Measurements from ENCODE around the gene RAPGEF1.

Gene RAPGEF1

GRCh38 chr9:131676431-131676972 is 63.4 kb downstream of the RAPGEF1 start:
- Histone ChIP-seq H3K9me3 (ENCODE audit: control insufficient read depth, insufficient read depth, low read depth, low read length) (peaks cover 5% of the 10 kb centered on the region; the same call in 1 of the 2 replicates), H3K27ac (ENCODE audit: low read depth, low read length) (peak overlapping the region; percentile 88; the same call in 1 of the 2 replicates), H3K27me3 (ENCODE audit: control insufficient read depth, insufficient read depth, low read length) (no peaks in the 10 kb centered on the region), H3K4me1 (ENCODE audit: control insufficient read depth, insufficient read depth, low read length) (peaks cover 82% of the 10 kb centered on the region), H3K9ac (ENCODE audit: low read length) (peak overlapping the region; percentile 41), H3K4me3 (ENCODE audit: low read depth, low read length) (peak overlapping the region; percentile 45; the same call in 1 of the 2 replicates), H3K36me3 (ENCODE audit: control insufficient read depth, insufficient read depth, low read length) (no peaks in the 10 kb centered on the region)

DNA sequence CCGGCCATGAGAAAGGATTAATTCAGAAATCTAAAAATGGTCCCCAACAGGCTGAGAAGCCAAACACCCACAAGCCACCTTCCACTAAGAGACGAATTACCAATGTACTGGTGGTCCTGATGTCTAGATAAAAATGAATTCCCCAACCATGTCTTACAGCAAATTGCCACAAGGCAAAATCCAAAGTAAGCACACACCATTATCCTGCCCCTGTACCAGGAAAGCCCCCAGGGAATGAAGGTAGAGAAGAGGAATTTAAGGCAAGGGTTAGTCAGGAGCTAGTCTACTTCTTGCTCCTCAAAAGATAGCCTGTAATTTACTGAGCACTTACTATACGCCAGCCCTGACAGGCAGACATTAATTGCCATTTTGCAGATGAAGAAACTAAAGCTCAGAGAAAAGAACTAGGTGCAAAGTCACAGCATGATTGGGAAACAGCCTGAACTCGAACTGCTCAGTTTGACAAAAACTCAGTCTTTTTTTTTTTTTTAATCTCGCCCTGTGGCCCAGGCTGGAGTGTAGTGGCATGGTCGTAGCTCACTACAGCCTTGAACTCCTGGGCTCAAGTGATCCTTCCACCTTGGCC is 64.3 kb downstream of the RAPGEF1 start:
- Histone ChIP-seq H3K27me3 (ENCODE audit: control insufficient read depth, insufficient read depth, low read length) (no peaks in the 10 kb centered on the region), H3K9ac (ENCODE audit: low read length) (peak overlapping the region; percentile 41), H3K9me3 (ENCODE audit: control insufficient read depth, insufficient read depth, low read depth, low read length) (no peaks in the 10 kb centered on the region; the same call in 1 of the 2 replicates), H3K4me1 (ENCODE audit: control insufficient read depth, insufficient read depth, low read length) (peaks cover 92% of the 10 kb centered on the region), H3K27ac (ENCODE audit: low read depth, low read length) (peak overlapping the region; percentile 88; the same call in 1 of the 2 replicates), H3K4me3 (ENCODE audit: low read depth, low read length) (peak overlapping the region; percentile 45; the same call in 1 of the 2 replicates), H3K36me3 (ENCODE audit: control insufficient read depth, insufficient read depth, low read length) (no peaks in the 10 kb centered on the region)

DNA sequence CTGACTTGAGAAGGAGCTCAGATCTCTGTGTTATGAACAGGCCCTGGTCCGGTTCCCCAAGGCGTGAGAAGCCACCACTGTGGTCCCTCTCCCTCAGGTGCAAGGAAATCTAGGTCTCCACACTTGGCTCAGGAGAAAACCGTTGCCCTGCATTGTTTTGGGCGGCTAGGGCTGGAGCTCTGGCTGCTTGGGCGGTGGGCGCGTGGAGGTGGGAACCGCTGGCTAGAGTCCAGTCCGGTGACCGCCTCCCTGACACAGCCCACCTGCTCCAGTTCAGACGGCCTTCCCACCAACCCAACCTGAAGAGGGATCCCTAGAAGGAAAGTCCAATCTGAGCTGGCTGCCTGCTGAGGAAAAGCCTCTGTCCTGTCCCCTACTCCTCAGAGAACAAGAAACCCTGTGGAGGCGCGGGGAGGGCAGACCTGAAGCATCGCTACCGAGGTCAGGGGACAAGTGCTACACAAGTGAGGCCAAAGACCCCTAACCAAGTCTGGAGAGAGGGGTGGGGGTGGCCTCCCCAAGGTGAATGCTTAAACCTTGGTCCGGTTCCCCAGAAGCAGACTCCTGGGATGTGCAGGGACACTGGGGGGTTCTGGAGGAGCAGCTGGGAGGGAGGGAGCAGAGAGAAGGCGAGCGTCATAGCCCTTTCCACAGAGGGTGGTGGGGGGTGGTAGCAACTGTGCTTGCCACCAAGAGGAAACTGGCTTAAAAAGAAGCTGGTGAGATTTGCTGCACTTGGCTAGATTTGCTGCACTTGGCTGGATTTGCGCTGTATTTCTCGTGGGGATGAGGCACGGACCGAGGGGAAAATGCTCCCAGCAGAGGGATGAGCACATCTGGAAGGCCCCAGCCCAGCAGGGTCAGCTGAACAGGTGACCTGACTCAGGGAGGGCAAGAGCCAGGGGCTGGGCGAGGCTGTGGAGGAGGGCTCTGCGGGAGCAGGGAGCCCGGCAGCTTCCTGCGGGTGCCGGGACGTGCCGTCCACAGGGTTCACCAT is 65.2 kb downstream of the RAPGEF1 start:
- Histone ChIP-seq H3K27me3 (ENCODE audit: control insufficient read depth, insufficient read depth, low read length) (no peaks in the 10 kb centered on the region), H3K9me3 (ENCODE audit: control insufficient read depth, insufficient read depth, low read depth, low read length) (no peaks in the 10 kb centered on the region), H3K36me3 (ENCODE audit: control insufficient read depth, insufficient read depth, low read length) (no peaks in the 10 kb centered on the region), H3K4me3 (ENCODE audit: low read depth, low read length) (peak overlapping the region; percentile 45), H3K4me1 (ENCODE audit: control insufficient read depth, insufficient read depth, low read length) (peaks cover 96% of the 10 kb centered on the region), H3K27ac (ENCODE audit: low read depth, low read length) (peak overlapping the region; percentile 88), H3K9ac (ENCODE audit: low read length) (peak overlapping the region; percentile 39)

DNA sequence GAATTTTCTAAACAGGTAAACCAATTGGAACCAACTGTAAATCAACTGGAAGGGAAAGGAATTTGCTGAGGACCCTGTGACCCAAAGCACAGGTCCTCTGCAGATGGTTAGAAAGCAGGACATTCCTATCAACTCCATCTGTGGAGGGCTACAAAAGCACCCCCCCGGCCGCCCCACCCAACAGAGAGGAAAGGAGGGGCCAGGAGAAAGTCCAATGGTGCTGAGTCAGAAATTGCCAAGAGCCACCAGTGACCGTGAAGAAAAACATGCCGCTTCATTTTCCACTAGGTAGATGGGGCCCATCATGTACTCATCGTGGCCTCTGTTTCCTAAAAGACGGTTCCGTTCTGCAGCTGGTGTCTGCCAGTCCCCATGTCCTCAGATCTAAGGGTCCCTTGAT is 66.3 kb downstream of the RAPGEF1 start:
- Histone ChIP-seq H3K9me3 (ENCODE audit: control insufficient read depth, insufficient read depth, low read depth, low read length) (no peaks in the 10 kb centered on the region), H3K4me1 (ENCODE audit: control insufficient read depth, insufficient read depth, low read length) (peaks cover 96% of the 10 kb centered on the region), H3K4me3 (ENCODE audit: low read depth, low read length) (no peak overlapping the region), H3K9ac (ENCODE audit: low read length) (no peak overlapping the region), H3K27me3 (ENCODE audit: control insufficient read depth, insufficient read depth, low read length) (no peaks in the 10 kb centered on the region), H3K27ac (ENCODE audit: low read depth, low read length) (no peak overlapping the region), H3K36me3 (ENCODE audit: control insufficient read depth, insufficient read depth, low read length) (no peaks in the 10 kb centered on the region)

DNA sequence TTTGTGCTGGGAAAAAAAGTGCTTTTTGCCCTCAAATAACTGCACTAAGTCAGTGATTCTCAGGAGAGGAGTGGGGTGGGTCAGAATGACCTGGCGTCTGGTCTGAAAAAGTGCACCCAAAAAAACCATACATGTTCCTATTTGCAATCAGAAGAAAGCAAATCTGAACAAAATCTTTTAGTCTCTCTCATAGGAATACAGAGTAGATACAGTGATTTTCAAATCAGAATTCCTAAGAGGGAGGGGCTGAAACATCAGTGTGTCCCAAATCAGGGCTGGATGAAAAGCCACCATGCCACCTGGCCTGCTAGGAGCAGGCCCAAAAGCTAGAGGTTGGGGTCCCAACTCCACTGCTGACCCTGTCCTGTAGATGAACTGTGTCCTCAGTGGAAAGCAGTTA is 66.8 kb downstream of the RAPGEF1 start:
- Histone ChIP-seq H3K36me3 (ENCODE audit: control insufficient read depth, insufficient read depth, low read length) (no peaks in the 10 kb centered on the region), H3K9me3 (ENCODE audit: control insufficient read depth, insufficient read depth, low read depth, low read length) (no peaks in the 10 kb centered on the region), H3K27me3 (ENCODE audit: control insufficient read depth, insufficient read depth, low read length) (no peaks in the 10 kb centered on the region), H3K9ac (ENCODE audit: low read length) (no peak overlapping the region), H3K4me1 (ENCODE audit: control insufficient read depth, insufficient read depth, low read length) (peaks cover 95% of the 10 kb centered on the region), H3K27ac (ENCODE audit: low read depth, low read length) (no peak overlapping the region), H3K4me3 (ENCODE audit: low read depth, low read length) (no peak overlapping the region)

DNA sequence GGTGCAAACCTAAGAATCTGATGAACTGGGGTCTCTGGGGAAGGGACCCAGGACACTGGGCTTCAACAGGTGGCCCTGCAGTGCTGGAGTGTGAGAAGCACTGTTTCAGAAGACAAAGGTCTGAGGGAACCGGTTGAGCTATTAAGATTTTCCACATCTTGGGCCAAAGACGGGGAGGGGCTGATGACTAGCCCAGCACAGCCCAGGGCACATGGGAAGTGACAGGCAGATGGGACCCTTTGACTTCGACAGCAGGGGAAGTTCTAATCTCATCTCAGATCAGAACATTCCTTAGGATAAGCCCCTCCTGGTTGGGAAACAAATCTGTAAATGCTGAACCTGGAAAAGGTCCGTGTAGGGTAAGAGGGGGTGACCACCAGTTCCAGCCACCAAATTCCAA is 67.4 kb downstream of the RAPGEF1 start:
- Histone ChIP-seq H3K27me3 (ENCODE audit: control insufficient read depth, insufficient read depth, low read length) (no peaks in the 10 kb centered on the region), H3K4me1 (ENCODE audit: control insufficient read depth, insufficient read depth, low read length) (peaks cover 95% of the 10 kb centered on the region), H3K27ac (ENCODE audit: low read depth, low read length) (no peak overlapping the region), H3K9ac (ENCODE audit: low read length) (no peak overlapping the region), H3K9me3 (ENCODE audit: control insufficient read depth, insufficient read depth, low read depth, low read length) (no peaks in the 10 kb centered on the region), H3K4me3 (ENCODE audit: low read depth, low read length) (no peak overlapping the region), H3K36me3 (ENCODE audit: control insufficient read depth, insufficient read depth, low read length) (no peaks in the 10 kb centered on the region)

DNA sequence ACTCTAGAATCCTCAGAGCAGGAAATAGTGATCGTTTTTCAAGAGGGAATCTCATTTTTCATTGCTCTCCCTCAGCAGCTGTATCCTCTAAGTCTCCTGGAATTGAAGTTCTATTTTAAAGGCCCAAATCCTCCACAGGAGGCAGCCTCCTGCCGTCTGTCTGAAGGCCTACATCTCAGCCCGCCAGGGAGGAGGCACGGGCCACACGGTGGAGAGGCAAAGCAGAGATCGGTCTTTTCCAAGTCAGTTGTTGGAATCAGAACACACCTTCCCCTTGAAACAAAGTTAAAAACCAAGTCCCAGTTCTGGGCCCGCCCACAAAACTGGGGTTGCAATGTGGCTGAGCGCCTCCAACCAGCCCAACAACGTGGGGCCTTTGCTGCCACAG is 68.7 kb downstream of the RAPGEF1 start:
- H3K9me3 ChIP-seq (ENCODE audit: control insufficient read depth, insufficient read depth, low read depth, low read length) = no peaks in the 10 kb centered on the region
- no peaks in the 10 kb centered on the region for H3K36me3 ChIP-seq (ENCODE audit: control insufficient read depth, insufficient read depth, low read length)
- no peak overlapping the region for H3K4me3 ChIP-seq (ENCODE audit: low read depth, low read length)
- peaks cover 82% of the 10 kb centered on the region for H3K4me1 ChIP-seq (ENCODE audit: control insufficient read depth, insufficient read depth, low read length)
- H3K9ac ChIP-seq (ENCODE audit: low read length) = peak overlapping the region; percentile 32
- peak overlapping the region; percentile 28; the same call in 1 of the 2 replicates for H3K27ac ChIP-seq (ENCODE audit: low read depth, low read length)
- no peaks in the 10 kb centered on the region for H3K27me3 ChIP-seq (ENCODE audit: control insufficient read depth, insufficient read depth, low read length)

DNA sequence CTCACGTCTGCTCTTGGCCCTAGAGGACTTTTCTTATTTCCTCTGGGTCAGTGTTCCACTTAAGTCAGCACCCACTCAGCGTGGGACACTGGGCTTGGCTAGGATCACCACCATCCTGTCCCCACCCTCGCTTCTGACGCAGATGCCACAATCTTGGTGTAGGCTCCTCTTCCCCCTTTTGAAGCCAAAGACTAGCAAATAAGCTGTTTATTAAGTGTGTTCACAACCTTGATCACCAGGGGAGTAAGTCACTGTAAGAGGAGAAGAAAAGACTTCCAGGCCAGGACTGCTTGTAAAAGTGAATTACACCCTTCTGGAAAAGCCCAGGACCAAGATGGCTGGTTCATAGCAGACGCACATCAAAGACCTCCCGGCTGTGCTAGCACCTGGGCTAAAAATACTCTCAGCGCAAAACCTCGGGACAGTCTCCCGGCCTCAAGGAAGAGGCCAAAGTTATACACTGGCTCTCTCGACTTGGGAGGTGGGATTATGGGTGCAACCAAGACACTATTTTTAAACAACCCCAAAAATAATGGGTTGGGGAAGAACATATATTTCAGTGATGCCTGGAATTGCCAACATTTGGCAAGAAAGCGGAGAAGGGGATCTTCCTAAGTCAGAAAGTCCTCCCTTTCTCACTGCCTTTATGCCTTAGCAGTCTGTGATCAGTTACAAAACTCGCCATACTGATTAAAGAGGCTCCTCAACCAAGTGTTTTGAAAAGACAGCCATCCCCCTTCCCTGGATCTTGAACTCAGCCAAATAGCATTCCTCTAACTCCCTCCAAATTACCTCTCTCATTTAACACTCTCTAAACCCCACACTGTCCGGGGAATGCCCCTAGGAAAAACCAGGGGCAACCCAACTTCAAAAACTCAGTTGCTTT is 69.4 kb downstream of the RAPGEF1 start:
- Histone ChIP-seq H3K4me3 (ENCODE audit: low read depth, low read length) (no peak overlapping the region), H3K4me1 (ENCODE audit: control insufficient read depth, insufficient read depth, low read length) (peaks cover 75% of the 10 kb centered on the region), H3K27ac (ENCODE audit: low read depth, low read length) (peak overlapping the region; percentile 28; the same call in 1 of the 2 replicates), H3K9ac (ENCODE audit: low read length) (peak overlapping the region; percentile 32), H3K9me3 (ENCODE audit: control insufficient read depth, insufficient read depth, low read depth, low read length) (no peaks in the 10 kb centered on the region), H3K36me3 (ENCODE audit: control insufficient read depth, insufficient read depth, low read length) (no peaks in the 10 kb centered on the region), H3K27me3 (ENCODE audit: control insufficient read depth, insufficient read depth, low read length) (no peaks in the 10 kb centered on the region)

GRCh38 chr9:131669269-131670157 is 70.4 kb downstream of the RAPGEF1 start:
- Histone ChIP-seq H3K27ac (ENCODE audit: low read depth, low read length) (no peak overlapping the region), H3K9me3 (ENCODE audit: control insufficient read depth, insufficient read depth, low read depth, low read length) (peaks cover 6% of the 10 kb centered on the region; the same call in 1 of the 2 replicates), H3K4me3 (ENCODE audit: low read depth, low read length) (no peak overlapping the region), H3K36me3 (ENCODE audit: control insufficient read depth, insufficient read depth, low read length) (peaks cover 6% of the 10 kb centered on the region), H3K4me1 (ENCODE audit: control insufficient read depth, insufficient read depth, low read length) (peaks cover 66% of the 10 kb centered on the region), H3K9ac (ENCODE audit: low read length) (no peak overlapping the region), H3K27me3 (ENCODE audit: control insufficient read depth, insufficient read depth, low read length) (no peaks in the 10 kb centered on the region)

Measured in HUES6 (cell line).